HG03045 (cell line): Measurements from ENCODE around the gene SOCS6.
A peak's percentile ranks its signal among the peaks of the same experiment; 100 is the strongest.
"Not testable (repeated sequence)": the region's sequence is repeated elsewhere in the genome, so short reads cannot be mapped to it uniquely, and the experiment has no call there.

ENCODE experiments used
- ATAC-seq: cut with Tn5 transposase; IDR thresholded peaks from one replicate; pipeline ENCODE4 v1.9.1; 2021; ENCODE audit warnings: mild to moderate bottlenecking, moderate library complexity; ENCODE audit not compliant: unreplicated experiment

SOCS6 gene

DNA sequence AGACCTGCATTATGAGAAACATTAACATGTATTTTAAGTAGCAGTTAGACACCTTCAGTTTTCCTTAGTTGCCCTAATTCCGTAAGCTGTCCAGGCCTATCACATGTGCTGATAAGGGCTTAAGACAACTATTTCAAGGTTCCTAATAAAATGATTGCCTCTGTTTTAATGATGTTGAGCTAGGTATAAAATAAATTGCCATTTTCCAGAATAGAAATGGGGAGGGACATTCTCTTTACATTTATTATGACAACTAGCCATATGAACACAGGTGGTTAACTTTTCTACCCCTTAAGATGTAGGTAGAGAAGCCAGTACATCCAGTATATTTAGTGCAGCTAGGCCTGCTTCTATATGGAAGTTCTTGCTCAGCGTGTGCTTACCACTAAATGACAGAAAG lies 65.9 kb downstream of the SOCS6 start:
- ATAC-seq, result no peak

GRCh38 chr18:70355620-70356385 lies 67.0 kb downstream of the SOCS6 start:
- no peak for ATAC-seq

DNA sequence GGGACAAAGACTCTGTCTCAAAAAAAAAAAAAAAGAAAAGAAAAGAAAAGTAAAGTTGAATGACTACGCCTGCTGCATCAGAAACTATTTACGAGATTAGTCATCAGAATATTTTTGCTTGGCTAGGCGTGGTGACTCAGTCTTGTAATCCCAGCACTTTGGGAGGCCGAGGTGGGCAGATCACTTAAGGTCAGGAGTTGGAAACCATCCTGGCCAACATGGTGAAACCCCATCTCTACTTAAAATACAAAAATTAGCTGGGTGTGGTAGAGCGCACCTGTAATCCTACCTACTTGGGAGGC lies 69.2 kb downstream of the SOCS6 start:
- peak; percentile 79 for ATAC-seq

- no peak for ATAC-seq
These were observed 70.2 kb downstream of the SOCS6 start for GRCh38 chr18:70359071-70359470.

- ATAC-seq, result no peak
These were observed 73.4 kb downstream of the SOCS6 start for GRCh38 chr18:70362258-70362657.

- no peak for ATAC-seq
These were observed 75.0 kb downstream of the SOCS6 start for GRCh38 chr18:70363861-70364260.

DNA sequence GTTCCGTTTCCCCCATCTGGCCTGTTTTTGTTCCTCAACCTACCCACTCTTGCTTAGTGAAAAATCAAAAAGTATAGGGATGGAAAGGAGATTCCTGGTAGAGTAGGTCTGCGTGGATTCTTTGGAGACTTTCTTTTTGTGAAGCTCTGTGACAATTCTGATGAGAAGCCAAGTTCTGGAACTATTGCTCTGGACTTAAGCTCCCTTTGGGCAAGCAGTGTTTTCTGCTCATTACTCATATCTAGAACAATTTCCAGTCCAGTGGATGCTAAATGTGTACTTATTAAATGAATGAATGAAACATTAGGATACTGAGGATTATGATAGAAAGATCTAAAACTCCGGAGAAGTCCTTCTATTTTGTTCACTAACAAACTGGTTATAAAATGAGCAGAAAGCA lies 76.5 kb downstream of the SOCS6 start:
- ATAC-seq, result no peak

DNA sequence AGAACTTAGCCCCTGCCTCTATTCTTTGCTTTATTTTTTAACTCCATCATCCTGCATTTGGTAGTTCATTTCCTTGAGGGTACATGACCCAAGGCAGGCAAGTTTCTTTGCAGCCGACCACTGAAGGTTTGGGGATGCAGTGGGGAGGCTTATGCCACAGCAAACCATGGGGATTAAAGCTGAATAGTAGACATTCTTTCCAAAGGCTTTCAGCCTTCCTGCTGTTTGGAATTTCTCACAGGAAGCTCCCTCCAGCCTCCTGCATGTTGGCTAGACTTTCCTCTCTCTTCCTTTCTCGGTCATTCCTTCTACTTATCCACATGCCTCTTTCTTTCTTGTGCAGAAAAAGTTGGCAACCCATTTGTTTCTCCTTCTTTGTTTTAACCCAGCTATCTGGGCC lies 77.3 kb downstream of the SOCS6 start:
- no peak for ATAC-seq

DNA sequence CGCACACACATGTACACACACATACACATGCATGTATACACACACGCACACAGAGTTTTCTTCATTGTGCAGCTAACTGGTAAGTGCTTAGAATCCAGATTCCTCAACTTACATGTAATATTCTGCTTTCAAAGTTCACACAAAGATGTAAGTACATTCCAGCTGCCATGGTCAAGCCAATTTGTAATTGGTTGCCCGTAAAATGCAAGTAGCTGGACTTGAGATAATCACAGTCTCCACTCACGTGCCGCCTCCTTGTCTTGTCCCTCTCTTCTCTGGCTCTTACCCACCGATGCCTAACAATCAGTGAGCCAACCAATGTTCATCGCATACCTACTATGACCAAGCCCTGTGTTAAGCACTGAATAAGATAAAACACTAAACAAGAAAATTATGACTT lies 77.8 kb downstream of the SOCS6 start:
- ATAC-seq, result no peak

GRCh38 chr18:70367344-70367743 lies 78.5 kb downstream of the SOCS6 start:
- not testable (repeated sequence) for ATAC-seq

DNA sequence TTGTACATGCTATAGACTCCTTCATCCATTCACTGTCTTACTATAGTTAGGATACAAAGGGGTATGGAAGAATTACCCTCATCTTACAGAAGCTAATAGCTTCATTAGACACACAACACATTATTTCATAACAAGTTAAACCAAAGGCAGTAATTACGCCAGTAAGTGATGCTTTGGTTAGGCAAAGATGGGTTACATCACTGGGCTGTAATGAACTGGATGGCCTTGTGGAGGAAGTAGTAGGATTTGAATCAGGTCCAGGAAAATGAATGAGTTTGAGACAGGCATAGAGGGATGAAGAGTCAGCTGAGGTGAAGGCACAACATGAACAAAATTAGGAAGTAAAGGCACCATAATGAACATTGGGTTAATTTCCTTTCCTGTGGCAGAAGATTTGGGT lies 80.1 kb downstream of the SOCS6 start:
- ATAC-seq, result no peak

DNA sequence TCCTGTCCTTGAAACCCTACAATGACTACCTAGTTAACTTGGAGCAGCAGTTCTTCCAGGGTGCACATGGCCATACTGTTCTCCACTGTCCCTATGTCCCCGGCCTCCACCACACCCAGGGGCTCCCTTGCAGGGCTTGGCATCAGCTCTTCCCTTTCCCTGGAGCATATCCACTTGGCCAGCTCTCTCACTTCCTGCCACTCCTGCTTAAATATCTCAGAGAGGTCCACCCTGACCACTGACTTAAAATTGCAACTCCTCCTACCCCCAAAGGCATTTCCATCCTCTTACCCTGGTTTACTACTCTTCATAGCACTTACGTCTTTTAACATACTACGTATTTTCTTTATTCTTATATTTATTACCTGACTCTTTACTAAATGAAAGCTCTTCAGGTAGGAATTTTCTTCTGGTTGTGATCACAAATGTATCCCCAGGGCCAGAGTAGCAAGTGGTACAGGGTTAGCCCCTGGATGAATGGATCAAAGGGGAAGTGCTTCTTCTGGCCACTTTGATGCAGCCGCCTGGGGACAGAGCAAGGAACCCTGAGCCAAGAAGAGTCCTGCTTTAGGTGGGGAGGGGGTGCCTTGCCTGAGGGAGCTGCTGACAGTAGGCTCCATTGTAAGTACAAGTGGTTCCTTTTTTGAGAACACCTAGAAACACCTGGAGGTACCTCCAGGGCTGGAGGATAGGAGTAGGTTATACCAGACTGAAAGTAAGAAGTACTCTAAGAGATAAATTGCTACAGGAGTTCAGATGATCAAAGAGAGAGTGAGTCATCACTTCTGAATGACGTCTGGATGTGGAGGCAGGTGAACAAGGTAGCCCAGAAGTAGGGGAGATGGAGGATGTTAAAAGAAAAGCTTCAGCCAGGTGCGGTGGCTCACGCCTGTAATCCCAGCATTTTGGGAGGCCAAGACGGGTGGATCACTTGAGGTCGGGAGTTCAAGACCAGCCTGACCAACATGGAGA lies 82.2 kb downstream of the SOCS6 start:
- no peak for ATAC-seq

- ATAC-seq, result no peak
These were observed 83.1 kb downstream of the SOCS6 start for GRCh38 chr18:70371908-70372307.

- ATAC-seq, result no peak
These were observed 83.7 kb downstream of the SOCS6 start for GRCh38 chr18:70372450-70373041.

- no peak for ATAC-seq
These were observed 84.2 kb downstream of the SOCS6 start for GRCh38 chr18:70373042-70373519.

- ATAC-seq, result no peak
These were observed 85.3 kb downstream of the SOCS6 start for GRCh38 chr18:70374154-70374553.

- no peak for ATAC-seq
These were observed 87.5 kb downstream of the SOCS6 start for GRCh38 chr18:70376137-70376913.

GRCh38 chr18:70376914-70377258 lies 88.0 kb downstream of the SOCS6 start:
- no peak for ATAC-seq

- ATAC-seq, result no peak
These were observed 88.5 kb downstream of the SOCS6 start for GRCh38 chr18:70377317-70377799.

GRCh38 chr18:70377857-70378701 lies 89.2 kb downstream of the SOCS6 start:
- no peak for ATAC-seq
